Neural progenitor cell (in vitro differentiated cells): Measurements from ENCODE around the gene FALEC. TPM values are rescaled to one million over a fixed set of nuclear protein-coding genes. Genes with fewer than 3 reads are reported as not detected.

Experiments
- DNase-seq: peaks from one replicate; pipeline ENCODE4 v3.0.0-alpha.2; 2016; ENCODE audit warnings: low spot score
- H2AFZ ChIP-seq: fragments of 200-600 bp; sonication (generic); replicated peaks from 2 replicates; pipeline ENCODE4 v1.6.1; 2016; ENCODE audit warnings: antibody characterized with exemption
- H3F3A ChIP-seq: fragments of 200-600 bp; sonication (generic); 2 replicates; pipeline ENCODE4 v1.6.1; 2016; ENCODE audit warnings: antibody characterized with exemption, low read depth
- H3K27ac ChIP-seq: fragments of 200-600 bp; sonication (generic); 2 replicates; pipeline ENCODE4 v1.5.1; 2016; ENCODE audit warnings: mild to moderate bottlenecking
- H3K27me3 ChIP-seq: fragments of 200-600 bp; sonication (generic); 2 replicates; pipeline ENCODE4 v1.6.1; 2016; ENCODE audit warnings: mild to moderate bottlenecking, moderate library complexity
- H3K36me3 ChIP-seq: fragments of 200-600 bp; sonication (generic); 2 replicates; pipeline ENCODE4 v1.5.1; 2016
- H3K4me1 ChIP-seq: fragments of 200-600 bp; sonication (generic); 2 replicates; pipeline ENCODE4 v1.6.1; 2016; ENCODE audit warnings: mixed run types
- H3K4me2 ChIP-seq: fragments of 200-600 bp; sonication (generic); 2 replicates; pipeline ENCODE4 v1.6.1; 2016
- H3K4me3 ChIP-seq: fragments of 200-600 bp; sonication (generic); 2 replicates; pipeline ENCODE4 v1.5.1; 2016
- H3K79me2 ChIP-seq: fragments of 200-600 bp; sonication (generic); 2 replicates; pipeline ENCODE4 v1.6.1; 2016; ENCODE audit warnings: low read depth
- H3K9ac ChIP-seq: fragments of 200-600 bp; sonication (generic); 2 replicates; pipeline ENCODE4 v1.6.1; 2016
- H3K9me3 ChIP-seq: fragments of 200-600 bp; sonication (generic); 2 replicates; pipeline ENCODE4 v1.5.1; 2016; ENCODE audit warnings: low read depth
- H4K20me1 ChIP-seq: fragments of 200-600 bp; sonication (generic); 2 replicates; pipeline ENCODE4 v1.6.1; 2016; ENCODE audit warnings: low read depth
- H3K27ac Mint-ChIP-seq: 3 replicates; pipeline ENCODE4 v1.8.0; 2021; ENCODE audit warnings: mixed read lengths
- H3K27me3 Mint-ChIP-seq: 2 replicates; pipeline ENCODE4 v1.8.0; 2022; ENCODE audit warnings: low read depth, mild to moderate bottlenecking, inconsistent platforms, moderate library complexity, mixed read lengths; ENCODE audit not compliant: insufficient read depth
- H3K36me3 Mint-ChIP-seq: 3 replicates; pipeline ENCODE4 v1.8.0; 2021; ENCODE audit warnings: mixed read lengths
- H3K4me1 Mint-ChIP-seq: 3 replicates; pipeline ENCODE4 v1.8.0; 2021; ENCODE audit warnings: mixed read lengths
- H3K4me3 Mint-ChIP-seq: 3 replicates; pipeline ENCODE4 v1.8.0; 2021; ENCODE audit warnings: mild to moderate bottlenecking, moderate library complexity, mixed read lengths
- H3K9me3 Mint-ChIP-seq: 3 replicates; pipeline ENCODE4 v1.8.0; 2020; ENCODE audit warnings: mixed read lengths
- EZH2 ChIP-seq: fragments of 200-600 bp; sonication (generic); IDR thresholded peaks from 2 replicates; pipeline ENCODE4 v1.6.1; 2017; ENCODE audit warnings: antibody characterized with exemption, mild to moderate bottlenecking, moderate library complexity
- EZH2phosphoT487 ChIP-seq: fragments of 200-600 bp; sonication (generic); IDR thresholded peaks from 2 replicates; pipeline ENCODE4 v1.6.1; 2017; ENCODE audit warnings: antibody characterized with exemption
- total RNA-seq: library from RNA; depleted of rRNA; stranded (reverse); fragments of >200 nt; gene quantifications from 2 replicates; pipeline ENCODE4 v1.2.3, GENCODE V29; 2015; ENCODE audit warnings: low replicate concordance
- TF ChIP-seq, protein P1 (sequence below): fragments of 200-600 bp; sonication (generic); IDR thresholded peaks from 2 replicates; pipeline ENCODE4 v1.5.1; 2017; ENCODE audit warnings: antibody characterized with exemption, mild to moderate bottlenecking

FALEC gene
- total RNA-seq, 1 donor from 2014 or later = not detected

DNA sequence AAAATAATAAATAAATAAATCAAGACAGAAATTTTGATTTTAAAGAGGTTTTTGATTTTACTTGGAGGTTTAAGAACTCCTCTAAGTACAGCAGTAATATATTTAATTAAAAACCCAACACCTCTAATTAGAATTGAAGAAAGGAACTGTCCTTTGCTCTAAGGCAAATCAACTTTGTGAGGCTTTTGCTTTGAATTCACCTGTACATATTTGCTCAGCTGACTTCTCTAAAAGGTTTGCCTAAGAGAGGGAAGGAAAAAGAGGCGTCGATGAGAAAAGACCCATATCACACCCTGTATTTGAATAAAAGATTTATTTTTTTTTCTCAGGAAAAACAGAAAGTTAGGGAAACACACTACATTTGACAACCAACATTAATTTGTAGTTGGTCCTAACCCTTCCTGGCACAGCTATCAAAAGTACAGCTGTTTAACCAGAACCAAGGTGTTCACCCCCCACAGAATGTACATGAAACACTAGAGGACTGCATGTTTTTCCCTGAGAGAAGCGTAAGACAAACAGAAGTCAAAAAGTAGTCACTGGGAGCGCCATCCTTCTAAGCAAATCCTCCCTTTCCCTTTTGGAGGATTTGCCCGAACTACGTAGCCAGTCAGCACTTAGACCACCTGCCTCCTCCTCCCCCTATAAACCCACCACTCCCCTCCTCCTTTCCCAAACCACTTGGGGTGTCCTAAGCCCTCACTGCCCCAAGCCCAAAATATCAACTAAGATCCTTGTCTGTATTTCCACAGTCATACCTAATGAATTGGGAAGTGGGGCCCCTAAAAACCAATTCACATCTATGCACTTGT is 58.9 kb downstream of the FALEC start:
- Histone ChIP-seq H3K9me3 (no peaks in the 10 kb centered on the region), H2AFZ (no peak overlapping the region), H3K4me1 (peaks cover 27% of the 10 kb centered on the region), H3K27ac (peak overlapping the region; percentile 56), H3K27me3 (no peaks in the 10 kb centered on the region), H3K4me2 (peak overlapping the region; percentile 99), H3K9ac (no peak overlapping the region), H3K36me3 (peaks cover 30% of the 10 kb centered on the region), H4K20me1 (peaks cover 73% of the 10 kb centered on the region), H3K79me2 (peaks cover 96% of the 10 kb centered on the region), H3K4me3 (peak overlapping the region; percentile 71), H3F3A (peaks cover 93% of the 10 kb centered on the region)
- no peak for DNase-seq
- Mint-ChIP-seq H3K27ac (no peak overlapping the region), H3K4me3 (no peak overlapping the region), H3K9me3 (no peaks in the 10 kb centered on the region), H3K27me3 (peaks cover 2% of the 10 kb centered on the region), H3K36me3 (peaks cover 53% of the 10 kb centered on the region), H3K4me1 (peaks cover 41% of the 10 kb centered on the region)
- no peak for TF ChIP-seq EZH2phosphoT487
- no peak for TF ChIP-seq EZH2
- TF ChIP-seq, protein P1, sequence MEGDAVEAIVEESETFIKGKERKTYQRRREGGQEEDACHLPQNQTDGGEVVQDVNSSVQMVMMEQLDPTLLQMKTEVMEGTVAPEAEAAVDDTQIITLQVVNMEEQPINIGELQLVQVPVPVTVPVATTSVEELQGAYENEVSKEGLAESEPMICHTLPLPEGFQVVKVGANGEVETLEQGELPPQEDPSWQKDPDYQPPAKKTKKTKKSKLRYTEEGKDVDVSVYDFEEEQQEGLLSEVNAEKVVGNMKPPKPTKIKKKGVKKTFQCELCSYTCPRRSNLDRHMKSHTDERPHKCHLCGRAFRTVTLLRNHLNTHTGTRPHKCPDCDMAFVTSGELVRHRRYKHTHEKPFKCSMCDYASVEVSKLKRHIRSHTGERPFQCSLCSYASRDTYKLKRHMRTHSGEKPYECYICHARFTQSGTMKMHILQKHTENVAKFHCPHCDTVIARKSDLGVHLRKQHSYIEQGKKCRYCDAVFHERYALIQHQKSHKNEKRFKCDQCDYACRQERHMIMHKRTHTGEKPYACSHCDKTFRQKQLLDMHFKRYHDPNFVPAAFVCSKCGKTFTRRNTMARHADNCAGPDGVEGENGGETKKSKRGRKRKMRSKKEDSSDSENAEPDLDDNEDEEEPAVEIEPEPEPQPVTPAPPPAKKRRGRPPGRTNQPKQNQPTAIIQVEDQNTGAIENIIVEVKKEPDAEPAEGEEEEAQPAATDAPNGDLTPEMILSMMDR = no peak

DNA sequence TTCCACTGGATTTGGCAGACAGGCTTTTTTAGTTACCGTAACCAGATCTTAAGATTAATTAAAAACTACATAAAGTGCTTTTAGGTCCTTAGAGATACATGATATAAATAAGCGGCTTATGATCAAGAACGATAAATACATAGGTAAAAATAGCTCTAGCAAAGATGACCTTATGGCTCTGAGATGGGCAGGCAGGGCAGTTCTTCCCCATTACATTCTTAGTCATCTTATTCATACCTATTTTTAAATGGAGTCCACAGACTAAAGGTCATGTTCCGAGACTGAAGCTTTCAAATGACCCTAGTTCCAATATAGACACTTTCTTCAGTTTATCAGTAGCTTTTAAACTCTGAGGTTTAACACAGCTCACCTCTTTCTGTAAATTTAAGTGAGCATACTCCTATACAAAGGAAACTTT is 59.5 kb downstream of the FALEC start:
- peaks cover 2% of the 10 kb centered on the region for H3K27me3 Mint-ChIP-seq
- H3K27ac Mint-ChIP-seq = no peak overlapping the region
- Histone ChIP-seq H3K36me3 (peaks cover 30% of the 10 kb centered on the region), H3K4me2 (peak overlapping the region; percentile 99), H4K20me1 (peaks cover 73% of the 10 kb centered on the region), H3K27ac (peak overlapping the region; percentile 56), H2AFZ (no peak overlapping the region), H3F3A (peaks cover 91% of the 10 kb centered on the region), H3K9me3 (no peaks in the 10 kb centered on the region), H3K9ac (no peak overlapping the region), H3K4me3 (peak overlapping the region; percentile 71), H3K4me1 (peaks cover 26% of the 10 kb centered on the region), H3K27me3 (no peaks in the 10 kb centered on the region), H3K79me2 (peaks cover 94% of the 10 kb centered on the region)
- H3K9me3 Mint-ChIP-seq = no peaks in the 10 kb centered on the region
- no peak for DNase-seq
- H3K4me3 Mint-ChIP-seq = no peak overlapping the region
- peaks cover 35% of the 10 kb centered on the region for H3K4me1 Mint-ChIP-seq
- peaks cover 49% of the 10 kb centered on the region for H3K36me3 Mint-ChIP-seq
- TF ChIP-seq, protein P1 = no peak
- TF ChIP-seq EZH2 (no peak), EZH2phosphoT487 (no peak)

DNA sequence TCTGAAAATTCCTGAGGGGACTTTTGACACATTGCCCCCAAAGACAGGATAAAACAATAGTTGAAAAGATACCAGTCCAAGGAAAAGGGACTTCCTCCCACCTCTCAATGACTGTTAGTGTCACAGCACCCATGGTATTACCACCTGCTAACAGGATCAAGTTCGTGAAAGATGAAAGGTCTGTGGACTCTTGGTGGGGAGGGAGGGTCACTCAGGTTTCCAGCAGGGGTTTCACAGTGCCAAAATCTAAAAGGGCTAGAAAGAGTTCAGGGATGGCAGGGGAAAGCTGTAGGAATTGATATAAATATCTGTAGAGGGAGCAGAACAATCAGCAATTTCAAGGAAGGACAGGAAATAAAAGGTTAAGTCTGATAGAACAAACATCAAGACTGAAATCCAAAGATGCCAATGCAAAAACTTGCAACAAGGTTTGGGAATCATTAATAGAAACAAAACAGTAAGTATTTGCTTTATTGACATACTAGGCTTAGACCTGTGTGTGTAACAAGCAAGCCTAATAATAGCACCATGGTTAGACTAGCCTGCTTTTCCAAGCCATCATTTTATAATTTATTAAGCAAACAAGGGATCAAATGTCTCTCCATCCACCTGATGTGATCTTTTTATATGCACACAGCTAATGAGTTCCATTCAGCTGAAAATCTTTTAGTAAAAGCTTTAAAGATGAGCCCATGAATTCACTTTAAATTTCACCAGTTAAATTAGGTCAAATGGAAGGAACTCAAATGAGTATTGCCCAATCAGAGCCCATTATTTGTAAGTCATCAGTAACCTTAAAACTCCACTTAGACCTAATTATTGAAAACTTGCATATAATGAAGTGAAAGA is 60.2 kb downstream of the FALEC start:
- no peak overlapping the region for H2AFZ ChIP-seq
- peaks cover 2% of the 10 kb centered on the region for H3K27me3 Mint-ChIP-seq
- peaks cover 68% of the 10 kb centered on the region for H4K20me1 ChIP-seq
- peak overlapping the region; percentile 97 for H3K9ac ChIP-seq
- no peak for DNase-seq
- peaks cover 30% of the 10 kb centered on the region for H3K4me1 ChIP-seq
- TF ChIP-seq EZH2 (no peak), EZH2phosphoT487 (no peak)
- TF ChIP-seq, protein P1 = no peak
- H3K36me3 Mint-ChIP-seq = peaks cover 51% of the 10 kb centered on the region
- H3K4me1 Mint-ChIP-seq = peaks cover 39% of the 10 kb centered on the region
- peaks cover 93% of the 10 kb centered on the region for H3K79me2 ChIP-seq
- H3K4me3 Mint-ChIP-seq = peak overlapping the region; percentile 77
- H3K9me3 ChIP-seq = no peaks in the 10 kb centered on the region
- peak overlapping the region; percentile 99 for H3K4me2 ChIP-seq
- no peaks in the 10 kb centered on the region for H3K9me3 Mint-ChIP-seq
- H3F3A ChIP-seq = peaks cover 90% of the 10 kb centered on the region
- peaks cover 30% of the 10 kb centered on the region for H3K36me3 ChIP-seq
- no peaks in the 10 kb centered on the region for H3K27me3 ChIP-seq
- no peak overlapping the region for H3K27ac Mint-ChIP-seq
- peak overlapping the region; percentile 71 for H3K4me3 ChIP-seq
- peak overlapping the region; percentile 45 for H3K27ac ChIP-seq
